Right renal pelvis (tissue), 4 donors: ENCODE measurements around the gene CEP70. TPM values are rescaled to one million over a fixed set of nuclear protein-coding genes. Genes with fewer than 3 reads are reported as not detected.
A peak's percentile ranks its signal among the peaks of the same experiment; 100 is the strongest.
"Not testable (repeated sequence)": the region's sequence is repeated elsewhere in the genome, so short reads cannot be mapped to it uniquely, and the experiment has no call there.

ENCODE experiments used
- DNase-seq, 4 donors: peaks; one replicate each; pipeline ENCODE4 v3.0.0-alpha.2; 2013; ENCODE audit warnings: low read depth in 4 of 4, low spot score in 3 of 4, missing footprints in 1 of 4
- polyA plus RNA-seq, 4 donors: library from polyadenylated mRNA; unstranded; fragments of 120-200 nt; gene quantifications; one replicate each; pipeline ENCODE4 v1.2.1, GENCODE V29; 2013; ENCODE audit not compliant: insufficient read length in 4 of 4

The CEP70 gene
- polyA plus RNA-seq, 4 donors: 34.0 to 43.4 (median 39.9) TPM

DNA sequence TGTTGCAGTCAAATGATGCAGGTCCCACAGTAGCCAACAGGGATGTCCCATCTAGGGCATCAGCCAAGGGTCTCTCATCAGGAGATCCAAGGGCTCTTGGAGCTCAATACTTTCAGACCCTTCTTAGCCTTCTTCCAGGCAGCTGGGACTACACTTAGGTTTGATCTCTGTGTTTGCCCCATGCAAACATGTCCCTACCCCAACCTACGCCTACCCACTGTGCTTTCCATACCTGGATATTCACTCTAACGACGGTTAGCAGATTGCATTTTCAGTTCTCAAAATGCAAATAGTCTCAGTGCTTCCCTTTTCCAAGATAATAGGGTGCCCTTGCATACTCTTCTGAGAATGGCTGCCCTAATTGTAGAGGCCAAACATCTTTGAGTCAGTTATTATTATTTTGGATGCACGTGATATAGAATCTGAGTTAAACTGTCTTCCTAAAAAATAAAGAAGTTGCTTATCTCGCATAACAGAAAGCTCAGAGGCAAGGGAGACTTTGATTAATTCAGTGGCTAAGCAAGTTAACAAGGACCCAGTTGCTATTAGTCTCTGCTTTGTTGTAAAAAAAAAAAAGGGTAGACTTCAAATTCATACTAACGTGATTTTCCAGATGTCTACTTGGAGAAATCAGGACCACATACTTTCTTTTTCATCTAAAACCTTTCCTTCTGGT is 1.0 kb upstream of the CEP70 start:
- DNase-seq: no peak

DNA sequence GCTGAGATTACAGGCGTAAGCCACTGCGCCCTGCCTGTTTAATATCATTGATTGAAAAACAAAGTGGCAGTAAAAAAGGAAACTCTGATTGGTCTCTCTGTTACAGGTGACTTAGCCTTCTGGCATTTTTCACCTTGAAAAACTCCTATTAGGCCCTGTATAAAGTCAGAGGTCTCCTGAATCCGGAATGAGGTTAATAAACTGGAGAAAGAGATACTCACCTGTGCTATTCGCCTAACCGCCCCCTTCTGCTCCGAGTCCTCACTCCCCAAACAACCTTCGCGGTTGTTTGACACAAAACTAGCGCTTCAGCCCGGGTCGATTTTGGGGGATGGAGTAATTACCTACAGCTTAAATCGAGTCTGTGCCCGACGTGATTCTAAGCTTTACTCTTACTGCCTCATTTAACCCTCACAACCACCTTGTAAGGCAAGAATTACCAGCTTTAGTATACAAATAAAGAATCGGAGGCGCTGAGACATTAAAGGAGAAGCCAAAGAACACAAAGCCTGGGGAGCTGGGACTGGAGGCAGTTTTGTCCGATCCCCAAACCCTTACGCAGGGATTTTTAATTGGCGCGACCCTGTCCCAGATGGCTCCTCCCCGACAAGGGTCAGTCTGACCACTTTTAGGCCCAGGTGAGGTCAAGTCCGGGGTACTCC is 441 bp downstream of the CEP70 start:
- DNase-seq: peak in 1 of 4 donors; percentile 13

DNA sequence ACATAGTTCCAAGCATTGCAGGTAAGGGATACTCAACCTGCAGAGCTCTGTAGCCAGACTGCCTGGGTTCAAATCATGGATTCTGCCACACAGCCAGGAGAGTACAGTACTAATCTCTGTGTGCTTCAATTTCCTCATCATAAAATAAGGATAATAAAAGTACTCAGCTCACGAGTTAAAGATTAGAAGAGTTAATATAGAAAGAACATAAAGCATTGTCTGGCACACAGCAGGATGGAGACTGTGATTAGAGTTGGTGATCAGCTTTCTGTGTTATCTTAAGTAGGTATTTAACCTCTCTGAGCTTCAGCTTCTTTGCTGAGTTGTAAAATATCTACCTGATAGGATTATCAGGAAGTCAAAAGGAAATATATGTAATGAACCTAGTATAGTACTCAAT is 2.7 kb downstream of the CEP70 start:
- DNase-seq: no peak

DNA sequence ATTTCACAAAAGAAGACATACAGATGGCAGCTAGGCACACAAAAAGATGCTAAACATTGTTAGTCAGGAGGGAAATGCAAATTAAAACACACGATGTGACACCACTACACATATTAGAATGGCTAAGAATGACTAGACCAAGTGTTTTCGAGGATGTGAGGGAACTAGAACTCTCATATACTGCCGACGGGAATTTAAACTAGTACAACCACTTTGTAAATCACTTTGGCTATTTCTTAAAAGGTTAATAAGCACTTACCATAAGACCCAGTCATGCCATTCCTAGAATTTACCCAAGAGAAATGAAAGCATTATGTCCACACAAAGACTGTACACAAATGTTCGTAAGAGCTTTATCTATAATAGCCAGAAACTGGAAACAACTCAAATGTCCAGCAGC is 5.6 kb downstream of the CEP70 start:
- DNase-seq: no peak

GRCh38 chr3:138587374-138587773 is 6.7 kb downstream of the CEP70 start:
- no peak for DNase-seq

GRCh38 chr3:138578961-138579574 is 15.0 kb downstream of the CEP70 start:
- DNase-seq: no peak

GRCh38 chr3:138578141-138578540 is 15.9 kb downstream of the CEP70 start:
- DNase-seq: no peak

- DNase-seq: no peak
Measured at GRCh38 chr3:138573138-138573537, 20.9 kb downstream of the CEP70 start.

- not testable (repeated sequence) for DNase-seq
Measured at GRCh38 chr3:138569624-138570023, 24.4 kb downstream of the CEP70 start.

GRCh38 chr3:138569090-138569489 is 25.0 kb downstream of the CEP70 start:
- DNase-seq: no peak

- DNase-seq: no peak
Measured at GRCh38 chr3:138567403-138567802, 26.7 kb downstream of the CEP70 start.

DNA sequence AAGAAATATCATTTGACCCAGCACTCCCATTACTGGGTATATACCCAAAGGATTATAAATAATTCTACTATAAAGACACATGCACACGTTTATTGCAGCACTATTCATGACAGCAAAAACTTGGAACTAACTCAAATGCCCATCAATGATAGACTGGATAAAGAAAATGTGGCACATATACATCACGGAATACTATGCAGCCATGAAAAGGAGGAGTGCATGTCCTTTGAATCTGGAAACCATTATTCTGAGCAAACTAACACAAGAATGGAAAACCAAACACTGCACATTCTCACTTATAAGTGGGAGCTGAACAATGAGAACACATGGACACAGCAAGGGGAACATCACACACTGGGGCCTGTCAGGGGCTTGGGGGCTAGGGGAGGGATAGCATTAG is 27.8 kb downstream of the CEP70 start:
- DNase-seq: not testable (repeated sequence)

GRCh38 chr3:138562902-138563301 is 31.2 kb downstream of the CEP70 start:
- DNase-seq: not testable (repeated sequence)

GRCh38 chr3:138560501-138560900 is 33.6 kb downstream of the CEP70 start:
- no peak for DNase-seq

GRCh38 chr3:138559134-138559533 is 34.9 kb downstream of the CEP70 start:
- no peak for DNase-seq

DNA sequence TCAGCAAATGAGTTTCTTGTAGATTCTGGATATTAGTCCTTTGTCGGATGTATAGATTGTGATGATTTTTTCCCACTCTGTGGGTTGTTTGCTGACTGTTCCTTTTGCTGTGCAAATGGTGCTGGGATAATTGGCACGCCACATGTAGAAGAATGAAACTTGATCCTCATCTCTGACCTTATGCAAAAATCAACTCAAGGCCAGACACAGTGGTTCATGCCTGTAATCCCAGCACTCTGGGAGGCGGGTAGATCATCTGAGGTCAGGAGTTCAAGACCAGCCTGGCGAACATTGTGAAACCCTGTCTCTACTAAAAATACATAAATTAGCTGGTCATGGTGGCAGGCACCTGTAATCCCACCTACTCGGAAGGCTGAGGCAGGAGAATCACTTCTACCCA is 39.3 kb downstream of the CEP70 start:
- not testable (repeated sequence) for DNase-seq

GRCh38 chr3:138550958-138551357 is 43.1 kb downstream of the CEP70 start:
- not testable (repeated sequence) for DNase-seq

DNA sequence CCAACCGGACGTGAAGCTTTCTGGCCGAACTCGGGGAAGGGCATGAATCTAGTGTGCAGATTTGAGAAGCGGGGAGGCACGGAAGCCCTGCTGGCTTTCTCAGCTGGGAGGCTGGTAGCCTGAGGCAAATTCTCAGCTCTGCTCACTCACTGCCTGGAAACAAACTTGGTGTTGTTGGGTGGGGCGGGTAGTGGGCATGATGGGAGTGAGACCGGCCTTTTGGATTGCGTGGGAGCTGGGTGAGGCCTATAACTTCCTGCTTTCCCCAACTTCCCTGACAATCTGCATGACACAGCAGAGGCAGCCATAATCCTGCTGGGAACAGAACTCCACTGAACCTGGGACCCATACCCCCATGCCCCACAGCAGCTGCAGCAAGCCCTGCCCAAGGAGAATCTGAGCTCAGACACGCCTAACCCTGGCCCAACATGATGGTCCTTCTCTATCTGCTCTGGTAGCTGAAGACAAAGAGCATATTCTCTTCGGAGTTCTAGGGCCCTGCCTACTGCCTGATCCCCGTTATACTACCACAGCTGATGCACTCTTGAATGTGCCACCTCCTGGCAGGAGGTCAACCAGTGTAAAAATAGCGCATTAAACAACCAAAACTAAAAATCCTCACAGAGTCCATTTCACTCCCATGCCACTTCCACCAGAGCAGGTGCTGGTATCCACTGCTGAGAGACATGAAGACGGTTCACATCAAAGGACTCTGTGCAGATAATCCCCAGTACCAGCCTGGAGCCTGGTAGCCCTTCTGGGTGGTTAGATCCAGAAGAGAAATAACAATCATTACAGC is 44.7 kb downstream of the CEP70 start:
- DNase-seq: no peak

- no peak for DNase-seq
Measured at GRCh38 chr3:138547342-138547975, 46.6 kb downstream of the CEP70 start.

DNA sequence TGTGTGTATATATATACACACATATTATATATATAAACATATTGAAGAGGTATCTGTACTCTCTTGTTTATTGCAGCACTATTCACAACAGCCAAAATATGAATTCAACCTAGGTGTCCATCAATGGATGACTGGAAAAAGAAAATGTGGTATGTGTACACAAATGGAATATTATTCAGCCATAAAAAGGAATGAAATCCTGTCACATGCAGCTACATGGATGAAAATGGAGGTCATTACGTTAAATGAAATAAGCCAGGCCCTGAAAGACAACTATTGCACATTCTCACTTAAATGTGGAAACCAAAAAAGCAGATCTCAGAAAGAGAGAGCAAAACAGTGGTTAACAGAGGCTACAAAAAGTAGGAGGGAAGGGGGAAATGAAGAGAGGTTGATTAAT is 49.5 kb downstream of the CEP70 start:
- no peak for DNase-seq

- no peak for DNase-seq
Measured at GRCh38 chr3:138542977-138543376, 51.1 kb downstream of the CEP70 start.
